ENCODE measurements around the gene KPNA5. TPM values are rescaled to one million over a fixed set of nuclear protein-coding genes. Genes with fewer than 3 reads are reported as not detected.

KPNA5 gene
- total RNA-seq, 2 donors from 2014 or later = 12.2 to 17.6 TPM

- Mint-ChIP-seq H3K27me3 (ENCODE audit: low read depth) (peaks cover 52% of the 10 kb centered on the region), H3K4me3 (no peak overlapping the region), H3K27ac (no peak overlapping the region), H3K9me3 (no peaks in the 10 kb centered on the region), H3K4me1 (ENCODE audit: low read depth) (peaks cover 8% of the 10 kb centered on the region), H3K36me3 (ENCODE audit: insufficient read depth in 2 of 2) (peaks cover 3 to 4% of the 10 kb centered on the region in 2 donors)
- DNase-seq (no peak), ATAC-seq (replicated peaks in 1 of 2) (no peak)
Measured at GRCh38 chr6:116767715-116768114, 86.7 kb downstream of the KPNA5 start.

GRCh38 chr6:116772450-116772849 lies 91.4 kb downstream of the KPNA5 start:
- Mint-ChIP-seq H3K9me3 (no peaks in the 10 kb centered on the region), H3K27me3 (ENCODE audit: low read depth) (peaks cover 22% of the 10 kb centered on the region), H3K4me1 (ENCODE audit: low read depth) (no peaks in the 10 kb centered on the region), H3K36me3 (ENCODE audit: insufficient read depth in 2 of 2) (no peaks in the 10 kb centered on the region), H3K27ac (no peak overlapping the region), H3K4me3 (no peak overlapping the region)
- DNase-seq (no peak), ATAC-seq (replicated peaks in 1 of 2) (no peak)

- ATAC-seq (replicated peaks in 1 of 2) (no peak), DNase-seq (no peak)
- Mint-ChIP-seq H3K27ac (no peak overlapping the region), H3K4me1 (ENCODE audit: low read depth) (no peaks in the 10 kb centered on the region), H3K36me3 (ENCODE audit: insufficient read depth in 2 of 2) (no peaks in the 10 kb centered on the region), H3K27me3 (ENCODE audit: low read depth) (peaks cover 12% of the 10 kb centered on the region), H3K9me3 (no peaks in the 10 kb centered on the region), H3K4me3 (no peak overlapping the region)
Measured at GRCh38 chr6:116773886-116774285, 92.9 kb downstream of the KPNA5 start.

GRCh38 chr6:116779573-116780164 lies 98.7 kb downstream of the KPNA5 start:
- no peaks in the 10 kb centered on the region for H3K27me3 Mint-ChIP-seq (ENCODE audit: low read depth)
- no peaks in the 10 kb centered on the region for H3K9me3 Mint-ChIP-seq
- no peaks in the 10 kb centered on the region for H3K36me3 Mint-ChIP-seq (ENCODE audit: insufficient read depth in 2 of 2)
- no peak overlapping the region for H3K27ac Mint-ChIP-seq
- ATAC-seq (replicated peaks in 1 of 2) = no peak
- no peaks in the 10 kb centered on the region for H3K4me1 Mint-ChIP-seq (ENCODE audit: low read depth)
- DNase-seq = no peak
- H3K4me3 Mint-ChIP-seq = no peak overlapping the region

GRCh38 chr6:116783852-116784251 lies 102.8 kb downstream of the KPNA5 start:
- Mint-ChIP-seq H3K27ac (no peak overlapping the region), H3K27me3 (ENCODE audit: low read depth) (peaks cover 13% of the 10 kb centered on the region), H3K4me1 (ENCODE audit: low read depth) (no peaks in the 10 kb centered on the region), H3K9me3 (no peaks in the 10 kb centered on the region), H3K4me3 (no peak overlapping the region), H3K36me3 (ENCODE audit: insufficient read depth in 2 of 2) (no peaks in the 10 kb centered on the region)
- no peak for DNase-seq
- no peak for ATAC-seq (replicated peaks in 1 of 2)

Other genes with a start within 250 kb of the KPNA5 start
- gene CALHM6, start 219.8 kb upstream of the KPNA5 start, total RNA-seq = 1 to 10 TPM; 5.3 to 6.0 TPM
- gene CALHM5, start 169.6 kb upstream of the KPNA5 start, total RNA-seq = not detected
- gene TRAPPC3L, start 135.5 kb upstream of the KPNA5 start, total RNA-seq = not detected
- gene CALHM4, start 127.5 kb upstream of the KPNA5 start, total RNA-seq = not detected
- gene RWDD1, start 109.7 kb upstream of the KPNA5 start, total RNA-seq = 10 to 100 TPM; 42.4 to 46.6 TPM
- under 1 TPM; 0.09 to 0.17 TPM for gene RSPH4A, start 64.7 kb upstream of the KPNA5 start, total RNA-seq
- gene ZUP1, start 12.4 kb upstream of the KPNA5 start, total RNA-seq = 10 to 100 TPM; 23.1 to 25.1 TPM
- gene FAM162B, start 84.5 kb downstream of the KPNA5 start, total RNA-seq = not detected
- not detected for gene GPRC6A, start 147.9 kb downstream of the KPNA5 start, total RNA-seq
- gene RFX6, start 196.0 kb downstream of the KPNA5 start, total RNA-seq = not detected

Measured in activated T-cell treated with anti-CD3 and anti-CD28 coated beads, Interleukin-2, amount 50 U/mL, for 72 hours (primary cell).